GM04504 (cell line): ENCODE results near the gene ATG4B.

ENCODE experiments used
- DNase-seq: peaks from one replicate; pipeline ENCODE4 v3.0.0-alpha.2; 2012; ENCODE audit warnings: low read depth

Gene ATG4B

DNA sequence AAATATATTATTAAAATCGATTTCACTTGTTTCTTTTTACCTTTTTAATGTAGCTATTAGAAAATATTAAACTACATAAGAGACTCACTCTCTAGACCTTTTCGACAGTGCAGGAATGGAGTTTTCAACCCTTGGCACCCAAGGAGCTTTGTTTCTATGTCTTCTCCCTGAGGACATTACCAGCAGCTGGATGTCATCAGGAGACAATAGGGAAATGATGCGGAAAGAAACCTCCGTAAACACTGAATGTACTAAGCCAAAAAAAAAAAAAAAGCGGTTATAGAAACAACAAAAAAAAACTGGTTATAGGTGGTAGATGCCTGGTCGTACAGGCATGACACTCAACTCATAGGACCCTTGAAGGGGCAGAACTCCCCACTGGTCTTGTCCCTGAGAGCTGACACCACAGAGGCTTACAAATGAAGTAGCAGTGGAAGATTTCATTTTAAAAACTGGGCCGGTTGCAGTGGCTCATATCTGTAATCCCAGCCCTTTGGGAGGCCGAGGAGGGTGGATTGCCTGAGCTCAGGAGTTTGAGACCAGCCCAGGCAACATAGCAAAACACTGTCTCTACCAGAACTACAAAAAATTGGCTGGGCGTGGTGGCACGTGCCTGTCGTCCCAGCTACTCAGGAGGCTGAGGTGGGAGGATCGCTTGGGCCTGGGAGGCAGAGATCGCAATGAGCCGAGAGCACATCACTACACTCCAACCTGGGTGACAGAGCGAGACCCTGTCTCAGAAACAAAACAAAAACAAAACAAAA is 24.3 kb upstream of the ATG4B start:
- DNase-seq: no peak

DNA sequence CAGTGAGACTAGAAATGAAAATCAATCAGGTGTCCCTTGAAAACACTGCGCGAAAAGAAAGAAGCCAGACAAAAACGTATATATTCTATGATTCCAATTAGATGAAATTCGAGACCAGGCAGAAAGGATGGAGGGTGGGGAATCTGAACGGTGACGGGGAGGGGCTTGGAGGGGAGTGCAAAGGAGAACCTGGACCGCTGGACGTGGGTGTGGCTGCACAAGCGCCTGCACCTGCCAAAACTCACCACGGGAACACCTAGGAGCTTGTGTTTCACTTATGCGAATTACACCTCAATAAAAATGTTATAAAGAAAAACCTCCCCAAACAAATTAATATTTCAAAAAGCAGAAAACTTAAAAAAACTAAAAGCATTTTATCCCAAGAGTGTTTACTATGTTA is 22.5 kb upstream of the ATG4B start:
- DNase-seq: no peak

DNA sequence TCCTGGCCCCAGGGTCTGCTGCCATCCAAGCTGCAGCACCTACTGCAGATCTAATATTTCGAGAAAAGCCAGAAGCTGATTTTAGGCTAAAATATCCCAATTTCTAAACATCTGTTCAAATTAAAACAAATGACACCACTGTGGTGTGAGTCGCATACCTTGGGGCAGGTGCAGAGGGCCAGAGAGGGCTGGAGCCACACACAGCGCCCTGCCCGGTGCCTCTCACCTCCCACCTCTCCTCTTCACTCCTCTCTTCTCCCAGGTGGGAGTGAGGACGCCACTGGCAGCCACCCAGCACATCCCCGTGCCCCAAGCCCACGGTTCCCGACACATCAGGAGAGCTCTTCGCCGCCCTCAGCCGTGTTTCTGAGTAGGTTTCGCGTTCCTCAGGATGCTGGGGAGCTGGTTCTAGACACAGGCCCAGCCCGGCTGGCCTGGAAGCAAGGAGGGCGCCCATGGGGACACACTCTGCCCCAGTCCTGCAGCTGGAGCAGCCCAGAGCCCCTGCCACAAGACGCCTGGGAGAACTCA is 21.9 kb upstream of the ATG4B start:
- no peak for DNase-seq

DNA sequence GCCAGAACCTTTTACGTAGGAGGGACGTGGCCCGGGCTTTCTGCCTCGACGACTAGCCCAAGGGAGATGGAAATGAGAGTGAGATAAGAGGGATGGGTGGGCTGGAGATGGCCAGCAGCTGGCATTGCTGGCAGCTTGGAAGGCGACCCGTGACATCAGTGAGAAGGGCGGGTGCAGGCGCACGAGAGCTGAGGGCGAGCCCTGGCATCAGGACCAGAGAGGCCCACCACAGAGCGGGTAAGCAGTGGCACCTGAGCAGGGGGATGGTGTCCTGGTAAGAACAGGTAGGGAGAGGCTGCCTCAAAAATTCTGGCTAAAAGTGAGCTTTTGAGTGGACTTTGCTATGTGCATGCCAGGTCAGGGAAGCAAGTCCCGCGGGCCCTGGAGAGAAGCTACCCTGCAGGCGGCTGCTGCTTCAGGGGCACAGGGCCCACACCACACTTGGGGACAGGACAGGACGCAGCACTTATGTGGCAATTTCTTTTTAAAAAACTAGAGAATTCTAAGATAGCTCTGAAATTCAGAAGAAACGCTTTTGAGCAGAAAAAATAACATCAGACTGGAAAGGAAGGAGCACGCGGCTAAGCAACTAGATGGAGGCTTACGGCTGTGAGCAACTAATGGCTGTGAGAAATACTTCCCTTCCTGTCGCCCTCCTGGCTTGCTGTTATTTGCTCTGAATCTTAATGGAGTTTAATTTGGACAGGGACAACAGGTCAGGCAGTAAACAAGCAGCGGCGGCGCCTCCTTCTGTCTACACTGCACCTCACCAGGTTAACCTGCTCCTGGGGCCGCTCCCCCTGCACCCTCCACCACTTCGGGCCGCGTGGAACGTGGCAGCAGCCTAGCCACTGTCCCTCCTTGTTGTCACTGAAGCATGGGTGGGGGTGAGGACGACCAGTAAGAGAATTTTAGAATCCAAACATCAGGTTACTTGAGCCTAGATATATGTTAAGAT is 21.0 kb upstream of the ATG4B start:
- DNase-seq: no peak

DNA sequence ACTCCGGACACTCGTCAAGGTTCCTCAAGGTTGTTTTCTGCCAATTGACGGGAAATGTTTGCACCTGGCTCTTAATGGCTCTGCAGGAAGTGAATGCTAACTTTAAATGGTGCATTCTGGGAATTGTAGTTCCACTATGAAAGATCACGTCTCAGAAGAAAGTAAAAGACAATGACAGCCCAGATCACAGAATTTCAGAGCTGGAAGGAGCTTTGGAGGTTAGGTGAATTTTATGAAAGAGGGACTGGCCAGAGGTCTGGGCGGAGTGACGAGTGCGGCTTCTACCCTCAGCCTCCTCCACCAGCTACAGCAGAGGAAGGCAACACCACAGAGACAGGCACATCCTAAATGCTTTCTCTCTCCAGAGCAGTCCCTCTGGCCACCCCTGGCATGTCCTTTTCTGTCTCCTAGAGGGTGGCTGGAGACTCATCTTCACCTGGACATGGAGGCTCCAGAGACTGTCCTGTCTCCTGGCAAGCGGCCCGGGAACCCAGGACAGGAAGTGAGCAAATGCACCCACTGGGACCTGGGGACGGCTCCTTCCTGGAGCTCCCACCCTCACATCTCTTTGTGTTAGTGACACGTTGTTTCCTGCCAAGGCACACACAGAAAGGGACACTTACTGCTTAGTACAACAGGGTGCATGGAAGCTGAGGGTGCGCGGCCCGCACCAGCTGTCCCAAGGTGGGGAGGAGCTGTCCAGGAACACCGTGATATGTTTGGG is 19.9 kb upstream of the ATG4B start:
- DNase-seq: no peak

DNA sequence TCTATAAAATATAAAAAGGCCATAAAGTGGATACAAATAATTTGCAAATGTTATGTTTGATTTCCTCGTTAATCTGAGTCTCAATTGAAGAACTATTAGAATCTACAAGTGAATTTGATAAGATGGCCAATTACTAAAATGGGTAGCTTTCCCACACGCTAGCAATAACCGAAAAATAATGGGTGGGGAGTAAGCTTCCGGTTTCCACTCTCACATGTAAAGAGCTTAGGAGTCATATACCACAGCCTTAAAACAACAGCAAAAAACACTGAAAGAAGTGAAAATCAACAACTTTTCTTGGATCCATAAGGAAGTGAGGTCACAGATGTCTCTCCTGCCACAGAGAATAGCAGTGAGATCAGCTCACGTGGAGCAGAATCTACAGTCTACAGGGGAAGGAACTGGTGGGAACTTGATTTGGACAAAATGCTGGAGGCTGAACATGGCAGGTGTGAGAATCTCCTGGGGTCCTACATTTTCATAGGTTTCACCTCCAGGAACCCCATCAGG is 19.1 kb upstream of the ATG4B start:
- no peak for DNase-seq

DNA sequence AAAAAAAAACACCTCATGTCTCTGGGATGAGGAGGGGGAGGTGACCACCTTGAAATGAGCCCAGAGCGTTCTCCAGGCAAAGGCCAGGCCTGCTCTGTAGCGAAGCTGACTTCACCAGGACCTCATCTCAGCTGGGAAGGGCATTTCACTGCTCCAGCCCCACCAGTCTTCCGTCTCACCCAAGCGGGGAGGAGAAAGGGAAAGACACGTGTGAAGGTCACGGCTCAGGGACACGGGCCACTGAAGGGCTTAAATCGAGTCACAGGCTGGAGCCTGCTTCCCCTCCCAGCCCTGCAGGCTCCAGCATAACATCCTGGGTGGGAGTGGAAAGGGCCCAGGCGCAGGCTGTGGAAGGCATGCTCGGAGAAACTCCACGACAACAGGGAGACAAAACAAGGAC is 18.7 kb upstream of the ATG4B start:
- no peak for DNase-seq

DNA sequence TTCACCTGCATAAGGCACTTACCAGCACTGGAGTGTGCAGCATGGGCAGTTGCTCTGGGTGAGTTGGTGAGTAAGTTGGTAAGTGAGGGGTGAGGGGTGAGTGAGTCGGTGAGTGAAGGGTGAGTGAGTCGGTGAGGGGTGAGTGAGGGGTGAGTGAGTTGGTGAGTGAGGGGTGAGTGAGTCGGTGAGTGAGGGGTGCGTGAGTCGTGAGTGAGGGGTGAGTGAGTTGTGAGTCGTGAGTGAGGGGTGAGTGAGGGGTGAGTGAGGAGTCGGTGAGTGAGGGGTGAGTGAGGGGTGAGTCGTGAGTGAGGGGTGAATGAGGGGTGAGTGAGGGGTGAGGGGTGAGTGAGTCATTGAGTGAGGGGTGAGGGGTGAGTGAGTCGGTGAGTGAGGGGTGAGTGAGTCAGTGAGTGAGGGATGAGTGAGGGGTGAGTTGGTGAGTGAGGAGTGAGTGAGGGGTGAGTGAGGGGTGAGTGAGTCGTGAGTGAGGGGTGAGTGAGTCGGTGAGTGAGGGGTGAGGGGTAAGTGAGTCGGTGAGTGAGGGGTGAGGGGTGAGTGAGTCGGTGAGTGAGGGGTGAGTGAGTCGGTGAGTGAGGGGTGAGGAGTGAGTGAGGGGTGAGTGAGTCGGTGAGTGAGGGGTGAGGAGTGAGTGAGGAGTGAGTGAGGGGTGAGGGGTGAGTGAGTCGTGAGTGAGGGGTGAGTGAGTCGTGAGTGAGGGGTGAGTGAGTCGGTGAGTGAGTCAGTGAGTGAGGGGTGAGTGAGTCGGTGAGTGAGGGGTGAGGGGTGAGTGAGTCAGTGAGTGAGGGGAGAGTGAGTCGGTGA is 17.7 kb upstream of the ATG4B start:
- DNase-seq: no peak

DNA sequence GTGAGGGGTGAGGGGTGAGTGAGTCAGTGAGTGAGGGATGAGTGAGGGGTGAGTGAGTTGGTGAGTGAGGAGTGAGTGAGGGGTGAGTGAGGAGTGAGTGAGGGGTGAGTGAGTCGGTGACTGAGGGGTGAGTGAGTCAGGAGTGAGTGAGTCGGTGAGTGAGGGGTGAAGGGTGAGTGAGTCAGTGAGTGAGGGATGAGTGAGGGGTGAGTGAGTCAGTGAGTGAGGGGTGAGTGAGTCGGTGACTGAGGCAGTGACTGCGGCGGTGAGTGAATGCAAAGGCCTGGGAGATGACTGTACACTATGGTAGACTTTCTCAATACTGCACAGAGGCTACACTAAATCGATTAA is 17.1 kb upstream of the ATG4B start:
- no peak for DNase-seq

DNA sequence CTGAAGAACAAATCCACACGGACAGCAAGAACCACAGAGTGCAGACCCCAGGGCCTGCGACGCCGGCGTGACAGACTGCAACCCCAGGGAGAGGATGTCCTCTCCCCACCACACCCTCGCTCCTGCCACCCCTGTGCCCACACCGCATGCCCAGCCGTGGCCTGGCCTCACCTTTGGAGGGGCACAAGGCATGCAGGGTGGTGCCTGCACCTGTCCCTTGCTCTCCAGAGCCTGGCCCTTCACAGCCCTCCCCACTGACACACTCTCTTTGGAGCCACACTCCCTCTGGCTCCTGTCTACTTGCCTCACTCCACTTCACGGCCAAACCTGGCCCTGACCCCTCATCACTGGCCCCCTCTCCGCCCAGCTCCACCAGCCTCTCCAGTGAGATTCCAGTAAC is 9.8 kb upstream of the ATG4B start:
- DNase-seq: no peak

DNA sequence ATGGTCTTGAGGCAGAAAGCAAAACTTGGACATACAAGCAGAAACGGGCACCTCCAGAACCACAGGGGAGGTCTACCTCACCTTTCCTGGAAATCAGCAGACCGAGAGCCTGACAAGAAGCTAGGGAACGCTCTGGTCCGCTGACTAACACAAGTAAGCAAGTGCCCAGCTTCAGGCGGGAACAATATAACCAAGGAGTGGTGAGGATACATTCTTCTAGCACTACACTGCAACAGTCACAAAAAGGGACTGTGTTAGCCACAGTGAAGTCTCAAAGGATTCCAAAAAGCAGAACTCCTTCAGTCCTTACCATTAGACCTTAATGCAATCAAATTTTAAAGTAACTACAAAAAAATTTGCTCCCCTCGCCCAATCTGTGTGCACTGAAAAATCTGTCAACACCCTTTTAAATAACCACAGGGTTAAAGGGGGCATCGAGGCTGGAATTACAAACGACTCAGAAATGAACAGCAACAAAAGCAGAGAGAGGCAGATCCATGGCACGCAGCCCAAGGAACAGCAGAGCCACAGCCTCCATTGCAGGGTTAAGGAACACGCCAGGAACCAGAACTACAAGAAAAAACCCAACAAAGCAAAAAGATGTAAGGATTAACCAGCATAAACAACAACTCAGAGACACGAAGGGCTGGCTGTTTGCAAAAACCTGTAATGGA is 7.6 kb upstream of the ATG4B start:
- DNase-seq: no peak

DNA sequence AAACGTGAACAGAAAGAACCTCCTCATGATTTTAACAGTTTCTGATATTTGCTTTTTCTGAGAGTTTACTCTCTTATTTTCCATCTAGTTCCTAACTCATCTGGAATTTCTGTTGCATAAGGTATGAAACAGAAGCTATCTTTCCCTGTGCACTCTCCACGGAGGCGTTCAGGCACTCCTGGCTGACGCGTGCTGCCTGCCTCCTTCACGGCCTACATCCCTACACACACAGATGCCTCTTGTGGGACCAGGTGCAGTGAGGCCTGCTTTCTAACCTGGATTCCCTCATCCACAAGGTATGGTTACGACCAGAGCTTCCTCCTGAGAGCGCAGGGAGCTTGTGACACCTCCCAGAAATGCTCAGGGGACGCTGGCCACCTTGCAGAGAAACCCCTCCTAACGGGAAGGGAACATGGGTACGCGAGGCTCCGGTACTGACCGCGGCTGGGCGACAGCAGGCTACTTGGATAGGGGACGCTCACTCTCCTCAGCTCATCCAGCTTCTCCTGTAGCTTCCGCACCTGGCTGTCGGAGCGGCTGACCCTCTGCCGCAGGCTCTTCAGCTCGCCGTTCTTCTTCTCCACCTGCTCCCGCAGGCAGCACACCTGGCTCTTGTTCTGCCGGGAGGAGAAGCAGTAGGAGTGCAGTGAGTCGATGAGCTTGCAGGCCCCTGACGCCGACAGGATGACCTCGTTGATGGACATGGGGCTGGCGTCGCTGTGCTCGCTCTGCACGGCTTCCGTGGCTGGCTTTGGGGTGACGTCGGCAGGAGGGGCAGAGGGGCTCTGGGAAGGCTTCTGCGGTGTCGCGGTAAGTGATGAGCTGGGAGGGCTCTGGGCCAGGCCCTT is 4.8 kb upstream of the ATG4B start:
- no peak for DNase-seq

DNA sequence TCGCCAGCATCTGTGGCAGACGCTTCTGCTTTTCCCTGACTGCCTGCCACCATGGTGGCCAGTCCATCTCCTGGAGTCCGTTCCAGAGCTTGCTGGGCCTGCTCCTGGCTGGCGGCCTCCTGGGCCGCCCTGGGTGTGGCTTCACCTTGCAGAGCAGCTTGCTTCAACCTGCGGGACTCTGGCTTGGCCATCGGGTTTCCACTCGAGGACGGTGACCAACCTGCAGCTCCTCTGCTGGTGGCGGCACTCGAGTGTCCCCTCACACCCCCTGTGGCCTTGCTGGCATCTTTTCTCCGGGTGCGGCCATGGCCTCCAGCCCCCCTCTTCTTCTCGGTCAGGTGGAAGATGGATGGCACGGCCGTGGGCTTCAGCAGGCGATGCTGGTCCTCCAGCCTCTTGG is 3.9 kb upstream of the ATG4B start:
- DNase-seq: no peak

DNA sequence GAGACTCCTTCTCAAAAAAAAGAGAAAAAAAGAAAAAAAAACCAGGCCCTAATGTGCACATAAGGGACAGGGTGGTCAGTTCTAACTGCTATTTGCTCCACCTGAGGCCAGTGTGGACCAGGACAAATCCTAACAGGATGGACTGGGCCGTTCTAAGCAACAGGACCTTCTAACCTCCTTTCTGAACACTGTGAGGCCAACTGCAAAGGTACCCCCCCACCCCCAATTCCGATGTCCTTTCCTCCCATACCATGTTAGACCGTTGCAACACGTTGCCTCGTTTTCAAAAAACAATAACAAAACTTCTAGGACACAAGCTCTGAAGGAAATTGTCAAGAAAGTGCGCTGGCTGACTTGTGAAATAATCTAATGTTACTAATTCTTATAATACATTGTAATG is 1.7 kb upstream of the ATG4B start:
- DNase-seq: no peak

DNA sequence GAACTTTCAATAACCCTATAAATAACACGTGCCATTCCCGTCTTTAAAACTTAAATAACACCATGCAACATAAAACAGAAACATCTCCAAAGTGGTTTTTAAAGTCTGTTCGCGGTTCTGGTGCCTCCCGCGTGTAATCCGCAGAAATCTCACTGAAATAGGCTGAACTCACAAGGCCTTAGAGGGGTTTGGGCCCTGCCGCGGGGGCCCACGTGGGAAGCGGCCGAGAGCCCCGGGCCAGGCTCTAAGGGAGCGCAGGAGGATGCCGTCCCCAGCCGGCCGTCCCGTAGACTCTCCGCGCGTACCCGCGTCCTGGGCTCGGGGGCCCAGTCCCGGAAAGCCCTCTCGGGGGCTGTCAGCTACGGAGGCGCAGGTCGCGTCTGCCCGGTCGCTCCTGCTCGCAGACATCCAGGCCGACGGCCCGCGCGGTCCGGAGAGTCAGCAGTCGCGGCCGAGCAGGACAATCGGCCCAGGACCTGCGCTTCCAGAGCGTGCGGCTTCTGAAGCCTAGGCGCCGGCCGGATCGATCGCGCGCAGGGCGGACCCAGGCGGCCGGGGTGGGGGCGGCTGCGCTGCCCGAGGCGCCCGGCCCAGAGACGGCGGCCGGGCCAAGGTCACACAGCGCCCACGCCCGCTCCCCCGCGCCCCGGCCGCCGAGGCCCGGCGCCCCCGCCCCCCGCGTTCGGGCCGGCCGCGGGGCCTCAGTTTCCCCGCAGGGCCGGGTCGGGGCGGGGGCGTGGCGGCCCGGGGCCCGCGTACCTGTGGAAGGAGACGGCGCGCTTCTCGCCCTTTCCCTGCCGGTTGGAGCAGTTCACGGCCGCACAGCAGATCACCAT is 1.1 kb upstream of the ATG4B start:
- DNase-seq: no peak

DNA sequence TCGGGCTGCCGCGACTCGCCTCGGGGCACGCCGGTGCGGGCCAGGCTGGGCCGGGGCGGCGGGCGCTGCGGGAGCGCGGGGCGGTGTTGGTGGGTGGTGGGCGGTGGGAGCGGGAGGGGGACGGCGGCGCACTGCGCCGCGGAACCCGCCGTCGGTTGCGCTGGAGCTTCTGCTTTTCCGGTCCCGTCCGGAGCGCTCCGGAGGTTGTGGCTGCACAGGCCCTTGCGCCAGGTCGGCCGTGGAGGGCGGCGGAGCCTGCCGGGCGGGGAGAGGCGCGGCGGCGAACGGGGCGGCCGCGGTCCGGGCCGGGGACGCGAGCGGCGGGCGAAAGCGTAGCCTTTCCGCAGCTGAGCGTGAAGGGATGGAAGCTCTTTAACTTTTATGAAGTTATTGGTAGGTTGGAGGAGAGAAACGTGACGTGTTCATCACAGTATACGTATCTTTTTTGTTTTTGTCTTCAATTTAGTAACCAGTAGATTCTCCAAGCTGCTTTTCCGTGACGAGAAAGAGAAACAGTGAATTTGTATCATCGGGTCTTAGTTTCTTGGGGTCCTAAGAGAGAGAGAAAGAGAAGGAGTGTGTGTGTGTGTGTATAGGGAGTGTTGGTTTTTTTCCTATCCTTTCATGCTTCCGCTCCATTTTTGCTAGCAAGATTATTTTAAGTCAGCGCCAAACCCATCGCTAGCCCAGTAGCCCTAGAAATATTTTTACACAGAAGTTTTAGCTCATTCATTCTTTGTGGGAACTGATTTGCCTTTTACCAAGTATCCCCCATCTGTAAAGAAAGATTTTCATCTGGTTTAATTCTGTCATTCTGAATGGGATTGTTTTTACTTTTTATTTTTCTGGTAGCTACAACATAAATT is 535 bp downstream of the ATG4B start:
- DNase-seq: no peak

DNA sequence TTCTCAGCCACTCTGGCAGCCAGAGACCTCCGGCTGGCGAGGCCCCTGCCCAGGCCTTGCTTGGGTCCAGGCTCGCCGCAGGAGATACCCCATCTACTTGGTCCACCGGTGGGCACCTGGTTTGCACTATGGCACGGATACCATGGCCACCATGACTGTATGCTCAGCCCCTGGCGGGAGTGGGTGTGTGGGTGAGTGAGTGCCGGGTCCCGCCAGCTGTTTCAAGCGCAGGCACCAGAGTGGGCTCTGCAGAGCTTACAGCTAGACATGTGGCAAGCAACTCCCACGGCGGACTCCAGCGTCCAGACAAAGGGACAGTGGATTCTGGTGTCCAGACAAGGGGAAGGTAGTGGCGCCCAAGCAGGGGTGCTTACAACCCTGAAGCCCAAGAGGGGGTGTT is 1.4 kb downstream of the ATG4B start:
- DNase-seq: no peak

DNA sequence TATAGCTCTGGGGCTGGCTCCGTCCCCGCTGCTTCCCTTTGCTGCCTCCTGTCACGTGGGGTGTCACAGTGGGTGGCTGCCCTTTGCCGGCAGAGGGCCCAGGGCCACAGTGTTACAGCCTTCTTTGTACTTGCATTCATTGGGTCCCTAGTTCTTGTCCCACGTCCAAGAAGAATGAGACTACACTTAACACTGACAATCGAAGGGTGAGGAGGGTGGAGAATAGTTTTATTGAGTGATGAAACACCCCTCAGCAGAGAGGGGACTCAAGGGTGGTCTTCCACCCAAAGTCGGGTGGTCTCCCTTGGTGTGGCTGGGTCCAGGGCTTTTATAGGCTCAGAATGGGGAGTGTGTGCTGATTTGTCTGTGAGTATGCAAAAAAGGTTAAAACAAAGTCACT is 1.9 kb downstream of the ATG4B start:
- DNase-seq: no peak
